ENCODE measurements around the gene EIPR1.

- TF ChIP-seq POLR2A (IDR thresholded peaks at IDR 0.05) (no peak), CTCF (IDR thresholded peaks at IDR 0.05) (no peak), EP300 (IDR thresholded peaks at IDR 0.05) (no peak)
These were observed 70.4 kb downstream of the EIPR1 start for GRCh38 chr2:3307236-3307635.

Data from ovary (tissue), 3 donors.